ENCODE measurements around the gene FEV. TPM values are rescaled to one million over a fixed set of nuclear protein-coding genes. Genes with fewer than 3 reads are reported as not detected.

Gene FEV
- total RNA-seq, 1 donor: not detected

DNA sequence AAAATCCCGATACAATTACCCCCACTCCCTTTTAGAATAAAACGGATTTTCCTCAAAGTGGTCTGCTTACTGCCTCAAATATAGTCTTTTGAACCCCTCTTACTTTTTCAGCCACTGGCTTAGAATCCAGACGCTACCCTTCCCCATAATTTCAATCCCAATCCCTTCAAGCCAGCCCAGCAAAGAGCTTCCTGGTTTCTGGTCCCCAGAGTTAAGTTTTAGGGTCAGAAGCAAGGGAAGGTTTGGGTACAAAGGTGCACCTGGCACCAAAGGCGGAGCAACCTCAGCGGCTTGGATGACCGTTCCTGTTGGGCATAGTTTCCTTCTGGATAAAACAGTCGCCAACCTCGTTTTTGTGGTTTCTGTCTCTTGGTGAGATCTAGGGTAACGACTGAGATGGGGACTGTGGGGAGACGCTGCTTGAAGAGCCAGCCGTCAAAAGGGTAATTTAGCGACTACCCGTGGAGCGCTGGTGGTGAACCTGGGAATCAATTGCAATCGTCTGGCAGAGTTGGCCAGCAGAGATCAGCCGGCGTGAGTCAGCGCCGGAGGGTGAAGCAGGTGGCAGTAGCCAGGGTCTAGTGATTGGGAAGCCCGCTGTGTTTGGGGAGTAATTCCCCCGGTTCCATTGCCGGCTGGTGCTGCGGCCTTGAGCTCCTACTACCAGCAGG is 1.6 kb downstream of the FEV start:
- TF ChIP-seq, protein P1, sequence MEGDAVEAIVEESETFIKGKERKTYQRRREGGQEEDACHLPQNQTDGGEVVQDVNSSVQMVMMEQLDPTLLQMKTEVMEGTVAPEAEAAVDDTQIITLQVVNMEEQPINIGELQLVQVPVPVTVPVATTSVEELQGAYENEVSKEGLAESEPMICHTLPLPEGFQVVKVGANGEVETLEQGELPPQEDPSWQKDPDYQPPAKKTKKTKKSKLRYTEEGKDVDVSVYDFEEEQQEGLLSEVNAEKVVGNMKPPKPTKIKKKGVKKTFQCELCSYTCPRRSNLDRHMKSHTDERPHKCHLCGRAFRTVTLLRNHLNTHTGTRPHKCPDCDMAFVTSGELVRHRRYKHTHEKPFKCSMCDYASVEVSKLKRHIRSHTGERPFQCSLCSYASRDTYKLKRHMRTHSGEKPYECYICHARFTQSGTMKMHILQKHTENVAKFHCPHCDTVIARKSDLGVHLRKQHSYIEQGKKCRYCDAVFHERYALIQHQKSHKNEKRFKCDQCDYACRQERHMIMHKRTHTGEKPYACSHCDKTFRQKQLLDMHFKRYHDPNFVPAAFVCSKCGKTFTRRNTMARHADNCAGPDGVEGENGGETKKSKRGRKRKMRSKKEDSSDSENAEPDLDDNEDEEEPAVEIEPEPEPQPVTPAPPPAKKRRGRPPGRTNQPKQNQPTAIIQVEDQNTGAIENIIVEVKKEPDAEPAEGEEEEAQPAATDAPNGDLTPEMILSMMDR (IDR thresholded peaks at IDR 0.05; ENCODE audit: insufficient read depth, low read depth, low read length): no peak
- DNase-seq (ENCODE audit: low read depth): no peak
- no peak overlapping the region for H3K4me3 ChIP-seq (ENCODE audit: low read depth, low read length)

DNA sequence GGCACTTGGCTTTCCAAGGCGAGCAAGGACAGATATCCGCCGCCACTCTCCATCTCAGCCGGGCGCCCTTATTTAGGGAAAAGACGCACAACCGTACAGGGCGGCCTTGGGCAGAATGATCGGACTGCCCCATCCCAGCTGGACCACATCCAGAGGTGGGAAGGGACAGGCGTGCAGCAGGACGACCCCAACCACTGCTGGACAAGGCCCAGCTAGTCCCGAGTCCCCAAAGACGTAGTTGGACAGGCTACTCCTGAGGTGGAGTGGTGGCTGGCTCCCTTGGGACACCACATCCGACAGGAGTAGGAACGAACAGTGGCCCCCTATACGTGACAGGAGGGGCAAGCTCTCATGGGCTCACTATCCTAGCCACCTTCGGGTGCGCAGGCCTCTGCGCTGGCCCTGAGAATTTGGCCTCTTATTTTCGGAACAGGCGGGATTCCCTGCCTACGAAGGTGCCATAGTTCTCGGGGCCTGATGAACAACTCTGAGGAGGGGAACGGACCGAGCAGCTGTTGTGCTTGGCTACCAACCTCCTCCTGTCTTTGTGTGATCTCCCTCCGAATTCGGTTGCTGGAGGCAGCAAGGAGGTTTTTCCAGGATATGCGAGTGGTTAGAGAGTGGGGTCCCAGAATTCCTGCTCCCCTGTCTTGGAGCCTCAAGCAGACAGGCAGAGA is 2.3 kb downstream of the FEV start:
- no peak overlapping the region for H3K4me3 ChIP-seq (ENCODE audit: low read depth, low read length)
- TF ChIP-seq, protein P1 (IDR thresholded peaks at IDR 0.05; ENCODE audit: insufficient read depth, low read depth, low read length): no peak
- DNase-seq (ENCODE audit: low read depth): no peak

DNA sequence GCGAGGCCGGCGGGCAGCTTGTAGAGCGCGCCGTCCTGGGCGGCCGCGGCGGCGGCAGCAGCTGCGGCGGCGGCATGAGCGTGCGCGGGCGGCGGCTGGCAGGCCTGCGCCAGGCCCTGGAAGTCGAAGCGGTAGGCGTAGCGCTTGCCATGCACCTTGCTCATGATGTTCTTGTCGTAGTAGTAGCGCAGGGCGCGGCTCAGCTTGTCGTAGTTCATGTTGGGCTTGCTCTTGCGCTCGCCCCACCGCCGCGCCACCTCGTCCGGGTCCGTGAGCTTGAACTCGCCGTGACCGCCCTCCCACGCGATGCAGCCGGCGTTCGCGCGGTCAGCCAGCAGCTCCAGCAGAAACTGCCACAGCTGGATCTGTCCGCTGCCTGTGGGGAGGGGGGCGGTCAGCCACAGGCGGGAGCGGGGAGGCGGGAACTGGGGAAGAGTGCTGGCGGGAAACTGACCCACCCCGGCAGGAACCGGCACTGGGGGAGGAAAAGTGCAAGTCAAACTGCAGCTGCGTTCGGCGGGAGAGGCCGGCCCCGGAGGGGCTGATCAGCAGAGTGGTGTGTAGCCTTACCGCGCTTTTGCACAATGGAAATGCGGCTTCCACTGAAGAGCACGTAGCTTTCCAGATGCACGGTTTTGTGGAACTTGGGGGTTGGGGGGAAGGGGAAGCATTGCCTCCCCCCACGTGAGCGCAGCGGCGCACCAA is 3.0 kb downstream of the FEV start:
- no peak for DNase-seq (ENCODE audit: low read depth)
- TF ChIP-seq, protein P1 (IDR thresholded peaks at IDR 0.05; ENCODE audit: insufficient read depth, low read depth, low read length): no peak
- no peak overlapping the region for H3K4me3 ChIP-seq (ENCODE audit: low read depth, low read length)

DNA sequence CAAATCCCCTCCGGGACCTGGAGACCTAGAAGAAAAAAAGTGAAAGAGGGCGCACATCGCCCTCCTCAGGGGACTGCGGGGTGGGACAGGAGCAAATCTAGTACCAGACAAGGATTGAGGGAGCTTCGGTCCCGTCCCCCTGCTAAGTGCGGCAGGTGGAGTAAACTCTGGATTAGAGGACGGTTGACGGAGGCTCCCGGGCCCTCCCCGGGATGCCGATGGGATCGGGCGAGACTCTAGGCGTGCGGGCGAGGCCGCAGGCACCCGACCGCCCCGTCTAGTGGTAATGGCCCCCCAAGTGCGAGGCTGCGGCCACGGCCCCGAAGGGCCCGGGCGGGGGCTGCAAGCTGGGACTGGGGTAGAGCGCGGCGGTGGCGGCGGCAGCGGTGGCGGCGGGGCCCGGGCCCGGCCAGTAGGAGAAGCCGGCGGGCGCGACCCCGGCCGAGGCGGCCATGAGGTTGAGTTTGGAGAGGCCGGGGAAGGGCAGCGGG is 3.5 kb downstream of the FEV start:
- TF ChIP-seq, protein P1 (IDR thresholded peaks at IDR 0.05; ENCODE audit: insufficient read depth, low read depth, low read length): no peak

DNA sequence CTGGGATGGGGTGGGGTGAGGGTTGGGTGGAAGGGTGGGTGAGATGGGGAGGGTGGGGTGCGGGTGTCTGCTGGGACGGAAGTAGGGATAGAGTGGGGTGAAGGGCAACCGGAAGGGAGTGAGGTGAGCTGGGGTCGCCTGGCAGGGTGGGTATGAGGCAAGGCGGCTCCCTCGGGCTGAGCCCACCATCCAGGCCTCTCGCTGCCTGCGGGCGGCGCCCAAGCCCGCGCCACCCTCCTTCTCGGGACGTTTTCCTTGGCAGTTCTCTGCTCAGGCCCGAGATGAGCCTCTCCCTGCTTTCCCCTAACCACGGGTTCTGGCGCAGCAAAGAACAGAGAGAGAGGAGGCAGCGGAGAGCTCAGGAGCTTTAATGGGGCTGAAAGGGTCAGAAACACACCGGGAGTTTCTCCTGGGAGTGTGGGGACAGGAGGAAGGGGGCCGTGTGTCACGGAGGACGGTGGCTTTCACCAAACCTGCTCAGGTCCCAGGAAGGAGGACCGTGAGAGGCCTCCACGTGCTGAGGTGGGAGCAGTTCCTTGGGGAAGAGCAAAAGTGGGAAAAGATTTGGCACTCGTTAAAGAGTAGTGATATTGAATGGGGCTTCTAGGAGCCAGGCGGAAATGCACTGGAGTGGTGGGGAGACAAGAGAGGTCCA is 4.1 kb downstream of the FEV start:
- no peak overlapping the region for H3K4me3 ChIP-seq (ENCODE audit: low read depth, low read length)
- no peak for DNase-seq (ENCODE audit: low read depth)
- TF ChIP-seq, protein P1 (IDR thresholded peaks at IDR 0.05; ENCODE audit: insufficient read depth, low read depth, low read length): no peak

More for the DNA sequence above, 3.5 kb downstream of the FEV start:
- no peak for DNase-seq (ENCODE audit: low read depth)
- H3K4me3 ChIP-seq (ENCODE audit: low read depth, low read length): no peak overlapping the region

GRCh38 chr2:218979846-218980734 is 4.9 kb downstream of the FEV start:
- H3K4me3 ChIP-seq (ENCODE audit: low read depth, low read length): peak overlapping the region; percentile 26
- peak; percentile 76 for DNase-seq (ENCODE audit: low read depth)
- TF ChIP-seq, protein P1 (IDR thresholded peaks at IDR 0.05; ENCODE audit: insufficient read depth, low read depth, low read length): peak; percentile 90

Data from fibroblast of villous mesenchyme (primary cell).